Activated naive CD4-positive, alpha-beta T cell treated with anti-CD3 and anti-CD28 coated beads, Interleukin-2, amount 50 U/mL, for 16 hours (primary cell): ENCODE measurements around the gene MED12L.

Source experiments
- DNase-seq: peaks from one replicate; pipeline ENCODE4 v3.0.0-alpha.2; 2020

MED12L gene

GRCh38 chr3:151264605-151265004 is 179.1 kb downstream of the MED12L start:
- no peak for DNase-seq

- DNase-seq, result no peak
These were observed 179.7 kb downstream of the MED12L start for GRCh38 chr3:151265166-151265565.

- DNase-seq, result no peak
These were observed 180.4 kb downstream of the MED12L start for GRCh38 chr3:151265866-151266265.

GRCh38 chr3:151267066-151267465 is 181.6 kb downstream of the MED12L start:
- no peak for DNase-seq

- no peak for DNase-seq
These were observed 183.1 kb downstream of the MED12L start for GRCh38 chr3:151268267-151269235.

GRCh38 chr3:151269631-151270030 is 184.2 kb downstream of the MED12L start:
- DNase-seq, result no peak

- DNase-seq, result no peak
These were observed 189.6 kb downstream of the MED12L start for GRCh38 chr3:151275091-151275490.

- DNase-seq, result no peak
These were observed 190.7 kb downstream of the MED12L start for GRCh38 chr3:151276038-151276686.

- no peak for DNase-seq
These were observed 191.2 kb downstream of the MED12L start for GRCh38 chr3:151276687-151277042.

- no peak for DNase-seq
These were observed 192.8 kb downstream of the MED12L start, which contains the start of gene P2RY14 for GRCh38 chr3:151278230-151278629. Gene P2RY14, minus strand, starts transcription at chr3:151278542. Its CDS starts 64,226 bp downstream, at chr3:151214316.

- no peak for DNase-seq
These were observed 196.3 kb downstream of the MED12L start for GRCh38 chr3:151281671-151282324.

- DNase-seq, result no peak
These were observed 197.5 kb downstream of the MED12L start for GRCh38 chr3:151282921-151283320.

GRCh38 chr3:151283387-151283786 is 197.9 kb downstream of the MED12L start:
- DNase-seq, result no peak

GRCh38 chr3:151283907-151284461 is 198.5 kb downstream of the MED12L start:
- DNase-seq, result no peak

- DNase-seq, result no peak
These were observed 200.5 kb downstream of the MED12L start for GRCh38 chr3:151285940-151286339.

- DNase-seq, result no peak
These were observed 204.0 kb downstream of the MED12L start for GRCh38 chr3:151289445-151289844.

- DNase-seq, result no peak
These were observed 205.2 kb downstream of the MED12L start for GRCh38 chr3:151290673-151291072.

GRCh38 chr3:151293127-151293526 is 207.7 kb downstream of the MED12L start:
- no peak for DNase-seq

GRCh38 chr3:151296226-151296625 is 210.8 kb downstream of the MED12L start:
- no peak for DNase-seq

GRCh38 chr3:151297429-151297828 is 212.0 kb downstream of the MED12L start:
- no peak for DNase-seq

- DNase-seq, result no peak
These were observed 213.5 kb downstream of the MED12L start for GRCh38 chr3:151299006-151299405.

GRCh38 chr3:151300539-151300938 is 215.1 kb downstream of the MED12L start:
- no peak for DNase-seq

- DNase-seq, result no peak
These were observed 216.3 kb downstream of the MED12L start for GRCh38 chr3:151301787-151302186.
